K562 (cell line): ENCODE measurements around the gene TGM1. TPM values are rescaled to one million over a fixed set of nuclear protein-coding genes. Genes with fewer than 3 reads are reported as not detected.

Experiments
- ATF7 ChIP-seq: fragments of 450-650 bp; IDR thresholded peaks from 2 replicates; pipeline ENCODE4 v1.7.1; 2014; ENCODE audit warnings: mild to moderate bottlenecking, moderate library complexity
- BRCA1 ChIP-seq, 2 experiments: fragments of 450-650 bp in 1 of 2; sonication (generic) in 1 of 2; formaldehyde crosslinking in 1 of 2; IDR thresholded peaks; 2 replicates each; pipeline versions ENCODE4 v1.5.0 to v1.6.1; 2017 to 2020; ENCODE audit warnings: mild to moderate bottlenecking in 1 of 2, missing genetic modification reagents in 1 of 2
- CCNT2 ChIP-seq: IDR thresholded peaks from 2 replicates; pipeline ENCODE4 v1.6.1; 2011; ENCODE audit warnings: borderline replicate concordance, low read depth, mild to moderate bottlenecking, moderate library complexity, mixed read lengths, low read length; ENCODE audit not compliant: insufficient read length; ENCODE audit errors: extremely low read depth
- DLX4 ChIP-seq: fragments of 250-450 bp; sonication (Bioruptor Pico); IDR thresholded peaks from 2 replicates; pipeline ENCODE4 v1.6.1; 2021; ENCODE audit warnings: mild to moderate bottlenecking
- E2F3 ChIP-seq: fragments of 250-450 bp; sonication (Bioruptor Pico); IDR thresholded peaks from 2 replicates; pipeline ENCODE4 v1.4.0; 2020; ENCODE audit warnings: mild to moderate bottlenecking
- E2F5 ChIP-seq: sonication (generic); formaldehyde crosslinking; IDR thresholded peaks from 2 replicates; pipeline ENCODE4 v1.8.0; 2022; ENCODE audit warnings: mild to moderate bottlenecking, missing genetic modification reagents
- EP400 ChIP-seq: fragments of 450-650 bp; IDR thresholded peaks from 2 replicates; pipeline ENCODE4 v1.6.1; 2017; ENCODE audit warnings: antibody characterized with exemption, mild to moderate bottlenecking, moderate library complexity
- FOS ChIP-seq: IDR thresholded peaks from 3 replicates; pipeline ENCODE4 v1.6.1; 2011; ENCODE audit not compliant: insufficient read length; ENCODE audit errors: extremely low read depth
- IRF9 ChIP-seq: fragments of 450-650 bp; IDR thresholded peaks from 2 replicates; pipeline ENCODE4 v1.6.1; 2016; ENCODE audit warnings: missing biosample characterization, missing genetic modification characterization
- MNT ChIP-seq, 2 experiments: fragments of 450-650 bp; conservative IDR thresholded peaks; 2 replicates each; pipeline ENCODE4 v1.6.1; 2017; ENCODE audit warnings: mild to moderate bottlenecking in 2 of 2, moderate library complexity in 2 of 2
- NR2C2 ChIP-seq, 2 experiments: fragments of 200-800 bp in 1 of 2; sonication (Bioruptor generic) in 1 of 2; sonication (generic) in 1 of 2; formaldehyde crosslinking in 1 of 2; IDR thresholded peaks; 2 replicates each; pipeline versions ENCODE4 v1.6.1 to v1.8.0; 2016 to 2022; ENCODE audit warnings: mild to moderate bottlenecking in 1 of 2, missing compliant biosample characterization in 1 of 2, missing genetic modification characterization in 1 of 2, missing genetic modification reagents in 1 of 2
- PHB2 ChIP-seq: fragments of 450-650 bp; IDR thresholded peaks from 2 replicates; pipeline ENCODE4 v1.6.1; 2017; ENCODE audit warnings: low read depth
- PTRF ChIP-seq: fragments of 450-650 bp; IDR thresholded peaks from 2 replicates; pipeline ENCODE4 v1.6.1; 2016; ENCODE audit warnings: mild to moderate bottlenecking, missing genetic modification characterization, missing compliant biosample characterization
- SRF ChIP-seq, 2 experiments: fragments of 250-450, 450-650 bp in 1 of 2; sonication (Bioruptor Pico) in 1 of 2; sonication (generic) in 1 of 2; formaldehyde crosslinking; IDR thresholded peaks; 2 replicates each; pipeline versions ENCODE4 v1.5.0 to v1.5.1; 2020 to 2022; ENCODE audit warnings: mild to moderate bottlenecking in 1 of 2, missing genetic modification reagents in 1 of 2
- ZFX ChIP-seq: sonication (generic); formaldehyde crosslinking; IDR thresholded peaks from 2 replicates; pipeline ENCODE4 v1.8.0; 2022; ENCODE audit warnings: mild to moderate bottlenecking, missing genetic modification reagents, moderate library complexity
- ZKSCAN1 ChIP-seq: fragments of 150-350 bp; IDR thresholded peaks from 2 replicates; pipeline ENCODE4 v1.6.1; 2016; ENCODE audit warnings: low read depth, low read length
- ZNF174 ChIP-seq: fragments of 250-450 bp; sonication (Bioruptor Pico); IDR thresholded peaks from 2 replicates; pipeline ENCODE4 v1.4.0; 2020; ENCODE audit warnings: mild to moderate bottlenecking
- ZNF561 ChIP-seq: fragments of 450-650 bp; formaldehyde crosslinking; conservative IDR thresholded peaks from 2 replicates; pipeline ENCODE4 v1.4.0; 2020; ENCODE audit warnings: mild to moderate bottlenecking, moderate library complexity
- ZNF764 ChIP-seq: fragments of 250-450 bp; sonication (Bioruptor Pico); IDR thresholded peaks from 2 replicates; pipeline ENCODE4 v1.4.0; 2020; ENCODE audit warnings: low read depth, mild to moderate bottlenecking, moderate library complexity
- polyA plus RNA-seq, 8 experiments: library from polyadenylated mRNA; depleted of rRNA in 4 of 8; stranded (reverse) in 5 of 8; unstranded in 3 of 8; fragments of >200 nt; fragmentation: Nextera tagmentation in 2 of 8; fragmentation: Illumina TruSeq in 1 of 8; extraction: Ambion mirVana in 2 of 8; extraction: Trizol in 1 of 8; gene quantifications; 2 replicates each; pipeline versions ENCODE4 v1.2.1 to v1.2.3, GENCODE V29; 2011 to 2014; ENCODE audit warnings: inconsistent platforms in 1 of 8, missing spikeins in 1 of 8
- total RNA-seq, 7 experiments: library from RNA; depleted of rRNA in 6 of 7; stranded (reverse); fragments of >200 nt in 6 of 7; fragmentation: Illumina TruSeq in 2 of 7; extraction: Trizol in 2 of 7; gene quantifications; 2 replicates each; pipeline versions ENCODE4 v1.2.1 to v1.2.3, GENCODE V29; 2011 to 2021; ENCODE audit warnings: low replicate concordance in 1 of 7

Gene TGM1
- total and polyA plus RNA-seq, 9 of the 15 experiments (the other 6 are each of a cell fraction or from before 2014, with no cell fraction given), result 0.13 to 4.4 (median 0.88) TPM

GRCh38 chr14:24299255-24300191 lies 36.5 kb upstream of the TGM1 start, which contains the start of the genes DHRS1 and NOP9 (continued):
- TF ChIP-seq CCNT2, result peak; percentile 29
- TF ChIP-seq DLX4, result no peak
- no peak for TF ChIP-seq IRF9 (tag)
- no peak for TF ChIP-seq FOS
- no peak for TF ChIP-seq E2F3 (CRISPR knock-in tag)
- peak; percentile 75 for TF ChIP-seq EP400
- TF ChIP-seq PTRF, result no peak
- no peak for TF ChIP-seq ZNF561 (CRISPR knock-in tag)
- TF ChIP-seq ATF7, result peak; percentile 79
- no peak for TF ChIP-seq E2F5
- peak; percentile 63 for TF ChIP-seq ZFX (CRISPR knock-in tag)
- no peak for TF ChIP-seq ZNF174
- TF ChIP-seq BRCA1 (IDR thresholded peaks at IDR 0.05), result no peak
- no peak for TF ChIP-seq BRCA1 (CRISPR knock-in tag; IDR thresholded peaks at IDR 0.05)
- TF ChIP-seq ZNF764 (CRISPR knock-in tag), result no peak
- TF ChIP-seq MNT (conservative IDR thresholded peaks at IDR 0.05), result peak; percentile 83 to 93
- 0 out of 4 replicates have a peak, but pooled peaks of 1 of the 2 experiments have one; percentile 28 for TF ChIP-seq SRF (CRISPR knock-in tag; IDR thresholded peaks at IDR 0.05)
- TF ChIP-seq ZKSCAN1, result no peak
- no peak for TF ChIP-seq PHB2
- no peak for TF ChIP-seq NR2C2 (CRISPR knock-in tag; IDR thresholded peaks at IDR 0.05)
- TF ChIP-seq NR2C2 (tag; IDR thresholded peaks at IDR 0.05), result peak; percentile 44; the same call in 1 of the 2 replicates
